Umbilical cord (tissue), 2 donors: ENCODE data around the gene LIMK2. TPM values are rescaled to one million over a fixed set of nuclear protein-coding genes. Genes with fewer than 3 reads are reported as not detected.
"Not testable (repeated sequence)": the region's sequence is repeated elsewhere in the genome, so short reads cannot be mapped to it uniquely, and the experiment has no call there.

Experiments
- DNase-seq: peaks from one replicate; pipeline ENCODE4 v3.0.0-alpha.2; 2015; ENCODE audit warnings: low spot score
- total RNA-seq: library from RNA; depleted of rRNA; stranded (reverse); fragments of >200 nt; gene quantifications from one replicate; pipeline ENCODE4 v1.2.3, GENCODE V29; 2014; ENCODE audit warnings: low replicate concordance; ENCODE audit not compliant: insufficient read depth

LIMK2 gene
- total RNA-seq, 1 donor from 2014 or later = 56.3 TPM

- DNase-seq = peak; percentile 91
Measured at GRCh38 chr22:31244046-31244942, 32.2 kb downstream of the LIMK2 start.

DNA sequence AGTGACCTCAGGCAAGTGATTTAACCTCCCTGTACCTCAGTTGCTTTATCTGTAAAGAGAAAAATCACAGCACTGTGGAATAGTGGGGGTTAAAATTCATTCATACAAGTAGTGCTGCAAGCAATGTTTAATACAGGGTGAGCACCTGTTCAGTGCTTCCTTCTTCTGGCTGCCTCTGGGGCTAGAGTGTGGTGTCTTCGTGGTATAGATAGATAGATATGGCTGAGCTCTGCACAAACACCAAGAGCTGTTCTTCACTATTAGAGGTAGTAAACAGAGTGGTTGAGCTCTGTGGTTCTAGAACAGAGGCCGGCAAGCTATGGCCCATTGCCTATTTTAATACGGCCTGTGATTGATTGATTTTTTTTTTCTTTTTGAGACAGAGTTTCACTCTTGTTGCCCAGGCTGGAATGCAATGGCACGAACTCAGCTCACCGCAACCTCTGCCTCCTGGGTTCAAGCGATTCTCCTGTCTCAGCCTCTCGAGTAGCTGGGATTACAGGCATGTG is 32.9 kb downstream of the LIMK2 start:
- no peak for DNase-seq

DNA sequence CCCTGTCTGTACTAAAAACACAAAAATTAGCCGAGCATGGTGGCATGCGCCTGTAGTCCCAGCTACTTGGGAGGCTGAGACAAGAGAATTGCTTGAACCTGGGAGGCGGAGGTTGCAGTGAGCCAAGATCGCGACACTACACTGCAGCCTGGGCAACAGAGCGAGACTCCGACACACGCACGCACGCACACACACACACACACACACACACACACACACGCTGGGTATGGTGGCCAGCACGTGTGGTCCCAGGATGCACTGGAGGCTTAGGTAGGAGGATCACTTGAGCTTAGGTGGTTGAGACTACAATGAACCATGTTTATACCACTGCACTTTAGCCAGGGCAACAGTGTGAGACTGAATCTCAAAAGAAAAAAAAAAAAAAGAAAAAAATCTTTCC is 33.9 kb downstream of the LIMK2 start:
- not testable (repeated sequence) for DNase-seq

DNA sequence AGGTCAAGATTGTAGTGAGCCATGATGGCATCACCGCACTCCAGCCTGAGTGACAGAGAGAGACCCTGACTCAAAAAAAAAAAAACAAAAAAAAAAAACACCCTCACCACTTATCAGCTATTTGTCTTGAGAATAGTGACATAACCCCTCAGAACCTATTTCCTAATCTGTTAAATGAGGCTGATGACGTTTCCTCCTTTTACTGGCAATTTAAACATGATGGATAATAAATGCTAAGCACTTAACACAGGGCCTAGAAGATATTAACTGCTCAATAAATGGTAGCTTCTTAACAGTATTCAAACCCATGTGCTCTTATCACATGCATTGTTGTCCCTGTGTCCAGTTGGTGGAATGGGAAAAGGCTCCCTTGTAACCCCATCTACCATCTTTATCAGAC is 34.6 kb downstream of the LIMK2 start:
- no peak for DNase-seq

DNA sequence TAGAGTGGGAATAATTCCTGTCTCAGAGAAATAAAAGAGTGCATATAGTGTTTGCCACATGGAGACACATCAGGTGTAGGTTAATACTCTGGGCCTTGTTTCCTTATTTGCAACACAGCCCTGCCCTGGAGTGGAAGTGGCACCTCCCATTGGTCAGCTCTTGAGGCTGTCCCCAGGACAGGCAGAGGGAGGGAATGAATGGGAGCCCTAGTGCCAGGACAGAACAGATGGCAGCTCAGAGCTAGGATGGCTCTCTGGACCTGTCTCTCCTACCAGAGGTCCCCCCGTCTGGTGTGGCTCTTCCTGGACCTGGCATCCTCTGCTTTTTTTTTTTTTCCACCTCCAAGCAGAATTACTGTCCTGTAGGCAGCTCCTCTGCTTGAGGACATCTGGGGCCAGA is 35.6 kb downstream of the LIMK2 start:
- no peak for DNase-seq

GRCh38 chr22:31248138-31248745 is 36.1 kb downstream of the LIMK2 start:
- peak; percentile 96 for DNase-seq

- DNase-seq = peak; percentile 50
Measured at GRCh38 chr22:31248965-31249958, 37.2 kb downstream of the LIMK2 start.

- DNase-seq = no peak
Measured at GRCh38 chr22:31250740-31251600, 38.9 kb downstream of the LIMK2 start.

DNA sequence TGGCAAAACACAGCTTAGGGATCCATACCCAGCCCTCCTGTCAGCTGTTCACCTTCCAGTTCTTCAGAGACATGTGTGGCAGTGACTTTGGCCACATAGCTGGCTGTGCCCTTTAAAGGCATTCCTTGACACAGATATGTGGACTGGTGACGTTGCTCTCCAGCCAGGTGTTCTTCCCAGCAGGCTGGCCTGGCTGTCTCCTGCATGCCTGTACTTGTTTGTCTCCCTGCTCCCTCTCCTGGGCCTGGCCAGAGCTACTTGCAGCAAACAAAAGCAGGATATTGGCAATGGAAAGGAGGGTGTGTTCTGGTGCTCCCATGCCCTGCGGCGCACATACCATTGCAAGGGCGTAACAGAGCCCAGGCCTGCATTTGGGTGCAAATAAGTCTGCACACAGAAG is 41.9 kb downstream of the LIMK2 start:
- peak; percentile 66 for DNase-seq

GRCh38 chr22:31259798-31260473 is 47.8 kb downstream of the LIMK2 start:
- no peak for DNase-seq

GRCh38 chr22:31260474-31260856 is 48.4 kb downstream of the LIMK2 start:
- DNase-seq = no peak

DNA sequence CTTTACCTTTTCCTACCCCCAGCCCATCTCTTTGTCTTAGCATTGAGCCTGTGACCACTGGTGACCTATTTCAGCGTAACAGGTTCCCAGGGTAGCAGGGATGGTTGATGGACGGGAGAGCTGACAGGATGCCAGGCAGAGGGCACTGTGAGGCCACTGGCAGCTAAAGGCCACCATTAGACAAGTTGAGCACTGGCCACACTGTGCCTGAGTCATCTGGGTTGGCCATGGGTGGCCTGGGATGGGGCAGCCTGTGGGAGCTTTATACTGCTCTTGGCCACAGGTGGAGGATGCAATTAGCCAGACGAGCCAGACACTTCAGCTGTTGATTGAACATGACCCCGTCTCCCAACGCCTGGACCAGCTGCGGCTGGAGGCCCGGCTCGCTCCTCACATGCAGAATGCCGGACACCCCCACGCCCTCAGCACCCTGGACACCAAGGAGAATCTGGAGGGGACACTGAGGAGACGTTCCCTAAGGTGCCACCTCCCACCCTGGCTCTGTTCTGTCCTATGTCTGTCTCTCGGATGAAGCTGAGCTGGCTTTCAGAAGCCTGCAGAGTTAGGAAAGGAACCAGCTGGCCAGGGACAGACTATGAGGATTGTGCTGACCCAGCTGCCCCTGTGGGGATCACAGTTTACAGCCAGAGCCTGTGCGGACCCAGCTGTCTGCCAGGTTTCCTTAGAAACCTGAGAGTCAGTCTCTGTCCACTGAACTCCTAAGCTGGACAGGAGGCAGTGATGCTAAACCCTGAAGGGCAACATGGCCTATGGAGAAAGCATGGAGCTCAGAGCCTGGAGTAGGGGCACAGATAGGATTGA is 50.4 kb downstream of the LIMK2 start:
- DNase-seq = no peak

GRCh38 chr22:31263896-31264640 is 52.0 kb downstream of the LIMK2 start:
- no peak for DNase-seq

DNA sequence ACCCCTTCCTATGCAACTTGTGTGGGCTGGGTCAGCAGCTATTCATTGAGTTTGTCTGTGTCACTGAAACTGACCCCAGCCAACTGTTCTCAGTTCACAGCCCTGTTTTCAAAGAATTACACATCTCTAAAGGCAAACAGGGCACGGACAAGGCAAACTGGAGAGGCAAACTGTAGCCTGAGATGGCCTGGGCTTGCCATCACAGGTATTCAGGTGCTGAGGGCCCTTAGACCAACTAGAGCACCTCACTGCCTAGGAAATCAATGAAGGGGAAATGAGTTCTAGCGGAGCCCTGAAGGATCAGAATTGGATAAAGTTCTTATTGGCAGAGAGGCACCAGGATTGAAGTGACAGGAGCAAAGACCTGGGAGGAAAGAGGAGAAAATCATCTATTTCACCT is 56.2 kb downstream of the LIMK2 start:
- DNase-seq = no peak

GRCh38 chr22:31269892-31270579 is 57.9 kb downstream of the LIMK2 start:
- DNase-seq = no peak

- no peak for DNase-seq
Measured at GRCh38 chr22:31271026-31271425, 58.9 kb downstream of the LIMK2 start.

- no peak for DNase-seq
Measured at GRCh38 chr22:31271485-31271884, 59.4 kb downstream of the LIMK2 start.
